ENCODE measurements around the gene UBR4. TPM values are rescaled to one million over a fixed set of nuclear protein-coding genes. Genes with fewer than 3 reads are reported as not detected.
"Not testable (repeated sequence)": the region's sequence is repeated elsewhere in the genome, so short reads cannot be mapped to it uniquely, and the experiment has no call there.

Gene UBR4
- 78.8 TPM for polyA plus RNA-seq (2012; ENCODE audit: missing spikeins)

- FAIRE-seq = peak; percentile 99
Observed at GRCh38 chr1:19209990-19210771, at the start of gene UBR4. TSS of gene UBR4 (minus strand) at chr1:19210266. CDS start at chr1:19210248, 18 bp downstream.

DNA sequence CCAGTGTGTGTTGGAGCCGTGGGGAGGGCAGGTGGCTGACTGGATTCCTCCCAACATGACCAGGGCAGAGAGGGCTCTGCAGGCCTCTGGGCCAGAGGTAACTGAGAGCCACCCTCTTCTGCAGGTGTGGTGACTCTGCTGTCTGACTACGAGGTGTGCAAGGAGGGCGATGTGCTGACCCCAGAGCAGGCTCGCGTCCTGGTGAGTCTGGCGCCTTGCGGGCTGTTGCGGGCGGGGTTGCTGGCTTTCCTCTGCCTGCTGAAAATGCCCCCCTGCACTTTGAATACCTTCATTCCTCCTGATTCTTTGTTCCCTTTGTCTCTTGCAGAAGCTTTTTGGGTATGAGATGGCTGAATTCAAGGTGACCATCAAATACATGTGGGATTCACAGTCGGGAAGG is 48.3 kb upstream of the UBR4 start:
- TF ChIP-seq TAF1 (IDR thresholded peaks at IDR 0.05; ENCODE audit: borderline replicate concordance, low read depth, low read length) (no peak), POLR2AphosphoS5 (IDR thresholded peaks at IDR 0.05; ENCODE audit: low read depth, low read length) (no peak; the same call in 1 of the 2 replicates), POLR2A (IDR thresholded peaks at IDR 0.05; ENCODE audit: low read depth, low read length) (no peak)
- FAIRE-seq (no peak), DNase-seq (ENCODE audit: insufficient read length) (no peak)

More at GRCh38 chr1:19209990-19210771, at the start of gene UBR4:
- TF ChIP-seq POLR2A (IDR thresholded peaks at IDR 0.05; ENCODE audit: low read depth, low read length) = peak; percentile 91
- TF ChIP-seq POLR2AphosphoS5 (IDR thresholded peaks at IDR 0.05; ENCODE audit: low read depth, low read length) = peak; percentile 96
- peak; percentile 86 for TF ChIP-seq TAF1 (IDR thresholded peaks at IDR 0.05; ENCODE audit: borderline replicate concordance, low read depth, low read length)
- peak; percentile 79 for DNase-seq (ENCODE audit: insufficient read length)

DNA sequence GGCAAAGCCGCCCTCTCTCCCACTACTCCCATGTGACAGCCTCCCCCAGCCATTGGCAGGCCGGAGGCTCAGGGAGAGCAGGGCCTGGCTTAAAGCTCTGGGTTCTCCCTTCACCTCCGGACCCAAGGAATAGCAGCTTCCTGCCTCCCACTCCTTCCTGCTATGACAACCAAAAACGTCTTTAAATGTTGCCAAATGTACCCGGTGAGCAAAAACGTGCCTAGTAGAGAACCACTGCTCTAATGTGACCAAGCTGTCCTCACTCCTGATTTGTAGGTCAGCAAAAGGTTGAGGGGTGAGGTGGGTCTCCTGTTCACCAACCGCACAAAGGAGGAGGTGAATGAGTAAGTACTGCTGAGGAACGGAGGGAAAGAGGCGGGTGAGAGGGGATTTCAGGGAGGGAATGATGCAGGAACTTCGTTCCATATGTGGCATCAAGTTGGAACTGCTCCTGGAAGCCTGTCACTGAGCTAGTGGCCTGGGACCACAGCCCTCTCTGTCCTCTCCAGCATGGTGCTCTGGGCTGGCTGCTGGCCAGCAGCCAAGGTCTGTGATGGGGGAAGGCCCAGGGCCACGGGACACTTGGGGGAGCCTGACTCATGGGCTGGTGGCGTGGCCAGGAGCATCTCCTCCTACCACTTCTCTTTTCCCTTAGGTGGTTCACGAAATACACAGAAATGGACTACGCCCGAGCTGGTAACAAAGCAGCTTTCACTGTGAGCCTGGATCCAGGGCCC is 47.3 kb upstream of the UBR4 start:
- no peak; the same call in 1 of the 2 replicates for TF ChIP-seq POLR2AphosphoS5 (IDR thresholded peaks at IDR 0.05; ENCODE audit: low read depth, low read length)
- TF ChIP-seq POLR2A (IDR thresholded peaks at IDR 0.05; ENCODE audit: low read depth, low read length) = no peak
- TF ChIP-seq TAF1 (IDR thresholded peaks at IDR 0.05; ENCODE audit: borderline replicate concordance, low read depth, low read length) = no peak
- FAIRE-seq = no peak
- DNase-seq (ENCODE audit: insufficient read length) = no peak

DNA sequence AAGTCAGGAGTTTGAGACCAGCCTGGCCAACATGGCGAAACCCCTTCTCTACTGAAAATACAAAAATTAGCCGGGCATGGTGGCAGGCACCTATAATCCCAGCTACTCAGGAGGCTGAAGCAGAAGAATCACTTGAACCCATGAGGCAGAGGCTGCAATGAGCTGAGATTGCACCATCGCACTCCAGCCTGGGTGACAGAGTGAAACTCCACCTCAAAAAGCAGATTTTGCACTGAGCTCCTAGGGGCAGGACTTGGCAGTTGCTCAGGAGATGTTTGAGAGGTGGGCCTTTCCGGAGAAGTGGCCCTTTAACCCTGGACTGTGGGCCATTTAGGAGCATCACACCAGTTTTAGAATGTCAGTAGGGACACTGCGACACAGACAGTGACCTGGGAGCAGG is 46.2 kb upstream of the UBR4 start:
- not testable (repeated sequence) for FAIRE-seq

GRCh38 chr1:19255288-19255687 is 45.2 kb upstream of the UBR4 start:
- TF ChIP-seq TAF1 (IDR thresholded peaks at IDR 0.05; ENCODE audit: borderline replicate concordance, low read depth, low read length) (no peak), POLR2AphosphoS5 (IDR thresholded peaks at IDR 0.05; ENCODE audit: low read depth, low read length) (no peak), POLR2A (IDR thresholded peaks at IDR 0.05; ENCODE audit: low read depth, low read length) (no peak)
- FAIRE-seq (no peak), DNase-seq (ENCODE audit: insufficient read length) (no peak)

More for the DNA sequence above, 46.2 kb upstream of the UBR4 start:
- DNase-seq (ENCODE audit: insufficient read length) = not testable (repeated sequence)

- DNase-seq (ENCODE audit: insufficient read length) (no peak), FAIRE-seq (no peak)
- TF ChIP-seq TAF1 (IDR thresholded peaks at IDR 0.05; ENCODE audit: borderline replicate concordance, low read depth, low read length) (no peak), POLR2AphosphoS5 (IDR thresholded peaks at IDR 0.05; ENCODE audit: low read depth, low read length) (no peak), POLR2A (IDR thresholded peaks at IDR 0.05; ENCODE audit: low read depth, low read length) (no peak)
Observed at GRCh38 chr1:19254416-19254815, 44.4 kb upstream of the UBR4 start.

DNA sequence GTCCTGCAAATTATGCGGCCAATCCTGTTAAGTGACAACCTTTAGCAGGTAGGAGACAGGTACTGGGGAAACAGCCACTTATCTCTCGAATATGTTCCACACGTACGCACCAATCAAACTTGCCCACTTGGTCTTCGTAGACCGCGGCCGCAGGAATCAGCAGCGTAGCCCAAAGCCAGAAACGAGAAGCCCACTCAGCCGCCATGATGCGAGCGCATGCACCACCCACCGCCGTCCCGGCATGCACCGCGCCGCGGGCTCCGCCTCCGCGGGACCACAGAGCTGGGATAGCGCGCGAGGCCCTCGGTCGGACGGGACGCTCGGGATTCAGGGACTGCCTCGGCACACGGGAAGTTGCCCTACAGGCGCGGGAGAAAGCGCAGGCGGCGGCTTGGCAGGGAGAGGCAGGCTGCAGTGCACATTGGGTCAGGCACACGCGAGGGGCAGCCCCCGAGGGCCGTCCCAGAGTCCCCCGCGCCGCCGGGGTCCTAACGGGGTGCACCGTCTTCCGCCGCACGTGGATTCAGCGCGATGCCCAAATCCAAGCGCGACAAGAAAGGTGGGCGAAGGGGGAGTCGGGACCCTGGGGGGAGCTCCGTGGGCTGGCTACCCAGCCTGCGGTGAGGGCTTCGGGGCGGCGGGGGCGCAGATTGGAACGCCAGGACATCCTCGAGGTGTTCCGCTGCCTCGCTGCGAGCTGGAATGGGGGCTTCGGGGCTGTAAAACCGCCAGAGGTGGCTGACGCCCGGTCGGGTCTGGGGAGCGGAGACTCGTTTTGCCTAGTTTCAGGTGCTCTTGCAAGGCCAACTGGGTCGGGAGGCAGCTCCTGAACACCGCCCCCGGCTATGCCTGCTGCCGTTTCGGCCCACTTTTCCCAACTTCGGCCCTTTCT is 41.5 kb upstream of the UBR4 start, which contains the start of the genes EMC1 and MRTO4:
Gene EMC1, minus strand, starts transcription at position 220 of the 892 bp plus-strand sequence. Its CDS starts 15 bp downstream, at position 205.
Gene MRTO4, plus strand, starts transcription at position 501 of the 892 bp plus-strand sequence. Its CDS starts 31 bp downstream, at position 532.
- TF ChIP-seq POLR2AphosphoS5 (IDR thresholded peaks at IDR 0.05; ENCODE audit: low read depth, low read length) = peak; percentile 98
- TF ChIP-seq POLR2A (IDR thresholded peaks at IDR 0.05; ENCODE audit: low read depth, low read length) = peak; percentile 98
- TF ChIP-seq TAF1 (IDR thresholded peaks at IDR 0.05; ENCODE audit: borderline replicate concordance, low read depth, low read length) = peak; percentile 95
- peak; percentile 94 for FAIRE-seq
- peak; percentile 92 for DNase-seq (ENCODE audit: insufficient read length)

DNA sequence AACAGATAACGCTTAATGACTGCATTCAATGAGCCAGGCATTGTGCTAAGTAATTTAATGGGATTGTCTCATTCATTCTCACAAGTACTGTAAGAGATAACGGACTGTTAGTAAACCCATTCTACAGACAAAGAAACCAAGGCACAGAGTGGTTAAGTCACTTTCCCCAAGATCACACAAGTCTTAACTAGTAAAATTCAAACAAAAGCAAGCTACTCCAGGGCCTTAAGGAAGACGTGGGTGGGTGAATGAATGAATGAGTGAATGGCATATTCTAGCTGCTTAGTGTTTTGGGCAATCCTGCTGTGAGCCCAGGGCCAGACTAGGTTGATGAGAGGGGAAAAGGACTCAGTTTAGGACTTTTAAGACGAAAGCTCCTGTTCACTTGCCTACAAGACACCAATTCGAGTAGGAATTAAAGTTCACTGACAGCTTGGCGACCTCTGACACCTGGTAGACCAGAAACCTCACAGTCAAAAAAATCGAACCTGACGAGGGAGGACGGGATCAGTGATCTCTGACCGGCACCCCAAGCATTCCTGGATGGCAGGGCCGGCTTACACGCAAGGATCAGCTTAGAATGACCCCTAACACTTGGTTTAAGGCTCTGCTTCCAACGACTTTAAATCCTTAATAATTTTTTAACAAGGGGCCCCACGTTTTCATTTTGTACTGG is 40.7 kb upstream of the UBR4 start:
- peak; percentile 69 for FAIRE-seq
- no peak for DNase-seq (ENCODE audit: insufficient read length)
- TF ChIP-seq POLR2A (IDR thresholded peaks at IDR 0.05; ENCODE audit: low read depth, low read length) (no peak), POLR2AphosphoS5 (IDR thresholded peaks at IDR 0.05; ENCODE audit: low read depth, low read length) (no peak), TAF1 (IDR thresholded peaks at IDR 0.05; ENCODE audit: borderline replicate concordance, low read depth, low read length) (no peak)

GRCh38 chr1:19240673-19241538 is 30.8 kb upstream of the UBR4 start:
- DNase-seq (ENCODE audit: insufficient read length) (peak; percentile 58), FAIRE-seq (peak; percentile 60)
- TF ChIP-seq TAF1 (IDR thresholded peaks at IDR 0.05; ENCODE audit: borderline replicate concordance, low read depth, low read length) (no peak), POLR2AphosphoS5 (IDR thresholded peaks at IDR 0.05; ENCODE audit: low read depth, low read length) (no peak), POLR2A (IDR thresholded peaks at IDR 0.05; ENCODE audit: low read depth, low read length) (no peak)
